Measurements from ENCODE around the gene CLRN1. TPM values are rescaled to one million over a fixed set of nuclear protein-coding genes. Genes with fewer than 3 reads are reported as not detected.

Gene CLRN1
- total RNA-seq: not detected in 2 replicates

GRCh38 chr3:150972366-150973071 lies at the start of gene CLRN1:
TSS of gene CLRN1 (minus strand) at chr3:150972727. CDS start at chr3:150972708, 19 bp downstream.

GRCh38 chr3:150905339-150905738 lies 67.2 kb downstream of the CLRN1 start, which contains the start of gene MINDY4B:
TSS of gene MINDY4B (minus strand) at chr3:150905439. CDS start at chr3:150905439, 0 bp downstream.

Other genes with a start within 250 kb of the CLRN1 start
- 32.6 and 38.2 TPM in 2 replicates for gene SIAH2, start 209.6 kb downstream of the CLRN1 start, total RNA-seq
- not detected in 2 replicates for gene MINDY4B, start 67.3 kb downstream of the CLRN1 start, total RNA-seq
- 0.37 and 0.39 TPM in 2 replicates for gene MED12L, start 112.9 kb upstream of the CLRN1 start, total RNA-seq
- gene GPR171, start 230.5 kb upstream of the CLRN1 start, total RNA-seq: not detected in 2 replicates